OCI-LY7 (cell line): Measurements from ENCODE around the gene TMTC2. TPM values are rescaled to one million over a fixed set of nuclear protein-coding genes. Genes with fewer than 3 reads are reported as not detected.

Experiments used
- BruUV-seq: library from RNA; stranded (reverse); fragments of 400-500 nt; replicated peaks from 2 replicates; lab custom pipeline; 2021; lab: Mats Ljungman, UMichigan
- CTCF ChIA-PET: fragments of 300-600 bp; sonication (Branson Sonifier 250); formaldehyde crosslinking; loops from one replicate; lab custom pipeline; 2022; ENCODE audit warnings: antibody characterized with exemption; ENCODE audit not compliant: unreplicated experiment; lab: Charles Lee
- POLR2A ChIA-PET: fragments of 300-600 bp; sonication (Branson Sonifier 250); formaldehyde crosslinking; loops from one replicate; lab custom pipeline; 2022; ENCODE audit warnings: antibody characterized with exemption; lab: Charles Lee
- DNase-seq: peaks from one replicate; pipeline ENCODE4 v3.0.0-alpha.2; 2015; ENCODE audit warnings: low spot score
- H2AFZ ChIP-seq: fragments of 200-600 bp; sonication (generic), shearing (Covaris generic); 2 replicates; pipeline ENCODE4 v1.6.1; 2014; ENCODE audit warnings: mild to moderate bottlenecking, antibody characterized with exemption, low read length, moderate library complexity
- H3K27ac ChIP-seq: fragments of 200-600 bp; sonication (generic); 2 replicates; pipeline ENCODE4 v1.5.1; 2014; ENCODE audit warnings: mixed run types, low read depth, mild to moderate bottlenecking, moderate library complexity, low read length, inconsistent platforms; ENCODE audit not compliant: poor library complexity, severe bottlenecking
- H3K36me3 ChIP-seq: fragments of 200-600 bp; sonication (generic); 2 replicates; pipeline ENCODE4 v1.6.1; 2014; ENCODE audit warnings: mild to moderate bottlenecking, antibody characterized with exemption, low read length, moderate library complexity, mixed read lengths; ENCODE audit not compliant: insufficient read depth
- H3K4me1 ChIP-seq: fragments of 200-600 bp; sonication (generic); 2 replicates; pipeline ENCODE4 v1.5.1; 2014; ENCODE audit warnings: mild to moderate bottlenecking, low read length; ENCODE audit not compliant: insufficient read depth, poor library complexity, severe bottlenecking
- H3K4me2 ChIP-seq: fragments of 200-600 bp; sonication (generic); 2 replicates; pipeline ENCODE4 v1.6.1; 2014; ENCODE audit warnings: mild to moderate bottlenecking, low read length
- H3K4me3 ChIP-seq: fragments of 200-600 bp; sonication (generic); 2 replicates; pipeline ENCODE4 v1.5.1; 2014; ENCODE audit warnings: mild to moderate bottlenecking, low read depth, low read length; ENCODE audit not compliant: poor library complexity, severe bottlenecking
- H3K79me2 ChIP-seq: fragments of 200-600 bp; sonication (generic); 2 replicates; pipeline ENCODE4 v1.6.1; 2016; ENCODE audit warnings: low read depth, mild to moderate bottlenecking, low read length, moderate library complexity, mixed read lengths; ENCODE audit not compliant: insufficient read depth
- H3K9me2 ChIP-seq: fragments of 200-600 bp; sonication (generic); 2 replicates; pipeline ENCODE4 v1.6.1; 2016; ENCODE audit warnings: mild to moderate bottlenecking, low read length, mixed read lengths; ENCODE audit not compliant: insufficient read depth
- H3K9me3 ChIP-seq: fragments of 200-600 bp; sonication (generic); 2 replicates; pipeline ENCODE4 v1.6.1; 2014; ENCODE audit warnings: mild to moderate bottlenecking, mixed run types, low read length, mixed read lengths
- H4K20me1 ChIP-seq: fragments of 200-600 bp; sonication (generic); 2 replicates; pipeline ENCODE4 v1.6.1; 2014; ENCODE audit warnings: mild to moderate bottlenecking, antibody characterized with exemption, low read length, moderate library complexity, mixed read lengths; ENCODE audit not compliant: insufficient read depth
- EZH2phosphoT487 ChIP-seq: fragments of 200-600 bp; sonication (generic); IDR thresholded peaks from 2 replicates; pipeline ENCODE4 v1.6.1; 2018; ENCODE audit warnings: low read depth, borderline replicate concordance, mild to moderate bottlenecking, mixed run types, antibody characterized with exemption, low read length, moderate library complexity, mixed read lengths
- intact Hi-C: fragments of 100-400 bp; cut with micrococcal nuclease; formaldehyde crosslinking; loops from one replicate; pipeline ENCODE4 v1.10.0; 2022; ENCODE audit not compliant: unreplicated experiment
- total RNA-seq, 2 experiments: library from RNA; depleted of rRNA in 1 of 2; stranded (reverse); fragments of >200 nt in 1 of 2; shearing (Covaris generic) in 1 of 2; gene quantifications; 2 replicates each; pipeline ENCODE4 v1.2.3, GENCODE V29; 2014 to 2022
- TF ChIP-seq, protein P1 (sequence below): fragments of 200-600 bp; sonication (generic); conservative IDR thresholded peaks from 2 replicates; pipeline ENCODE4 v1.5.1; 2014; ENCODE audit warnings: mild to moderate bottlenecking, antibody characterized with exemption, low read length, moderate library complexity, mixed read lengths

Gene TMTC2
- total RNA-seq, 2 experiments from 2014 or later = 5.6 to 8.1 TPM

DNA sequence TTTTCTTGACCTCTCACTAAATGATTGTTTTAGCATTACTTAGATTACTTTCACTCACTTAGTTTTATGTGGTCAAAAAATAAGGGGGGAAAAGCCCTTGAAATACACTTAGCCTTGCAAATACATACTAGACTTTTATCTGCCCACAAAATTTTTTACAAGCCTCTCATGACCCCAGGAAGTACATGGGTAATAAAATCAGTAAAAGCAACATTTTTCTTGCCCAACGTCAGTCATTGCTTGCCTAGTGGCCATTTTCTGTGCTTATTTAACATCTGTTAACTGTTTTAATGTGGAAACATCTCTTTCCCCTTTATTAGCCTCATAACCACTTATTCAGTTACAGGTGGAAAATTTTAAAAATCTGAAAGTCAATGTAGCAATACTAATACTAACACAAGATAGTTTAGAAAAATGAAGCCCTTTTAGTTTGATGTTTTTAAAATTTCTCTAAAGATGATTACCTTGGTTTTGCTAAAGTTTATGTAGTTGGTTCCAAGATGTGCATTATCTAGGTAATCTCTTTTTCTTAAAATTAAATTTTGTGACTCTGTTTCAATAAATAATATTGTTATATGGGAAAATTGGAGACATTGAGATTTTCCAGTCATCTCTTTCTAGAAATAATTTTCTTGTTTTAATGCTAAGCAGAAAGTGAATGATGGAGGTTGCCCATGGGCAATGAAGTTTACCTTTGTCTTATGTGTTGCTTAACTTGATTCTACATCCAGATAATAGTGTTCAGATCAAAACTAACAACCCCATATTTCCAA, 175.5 kb downstream of the TMTC2 start:
- Histone ChIP-seq H4K20me1 (no peaks in the 10 kb centered on the region), H3K9me3 (no peaks in the 10 kb centered on the region), H3K36me3 (no peaks in the 10 kb centered on the region), H3K27ac (no peak overlapping the region), H3K4me3 (no peak overlapping the region), H2AFZ (no peak overlapping the region), H3K9me2 (no peaks in the 10 kb centered on the region), H3K4me2 (no peak overlapping the region), H3K79me2 (no peaks in the 10 kb centered on the region), H3K4me1 (no peaks in the 10 kb centered on the region)
- BruUV-seq = no TSS peak
- no peak for DNase-seq
- intact Hi-C loops = no loop called here
- POLR2A ChIA-PET = interaction anchor here (0.7 kb wide), 1 partner anchor 35 kb away, joined by 3 read pairs; no protein-coding TSS in a partner anchor
- no peak for TF ChIP-seq EZH2phosphoT487
- TF ChIP-seq, protein P1, sequence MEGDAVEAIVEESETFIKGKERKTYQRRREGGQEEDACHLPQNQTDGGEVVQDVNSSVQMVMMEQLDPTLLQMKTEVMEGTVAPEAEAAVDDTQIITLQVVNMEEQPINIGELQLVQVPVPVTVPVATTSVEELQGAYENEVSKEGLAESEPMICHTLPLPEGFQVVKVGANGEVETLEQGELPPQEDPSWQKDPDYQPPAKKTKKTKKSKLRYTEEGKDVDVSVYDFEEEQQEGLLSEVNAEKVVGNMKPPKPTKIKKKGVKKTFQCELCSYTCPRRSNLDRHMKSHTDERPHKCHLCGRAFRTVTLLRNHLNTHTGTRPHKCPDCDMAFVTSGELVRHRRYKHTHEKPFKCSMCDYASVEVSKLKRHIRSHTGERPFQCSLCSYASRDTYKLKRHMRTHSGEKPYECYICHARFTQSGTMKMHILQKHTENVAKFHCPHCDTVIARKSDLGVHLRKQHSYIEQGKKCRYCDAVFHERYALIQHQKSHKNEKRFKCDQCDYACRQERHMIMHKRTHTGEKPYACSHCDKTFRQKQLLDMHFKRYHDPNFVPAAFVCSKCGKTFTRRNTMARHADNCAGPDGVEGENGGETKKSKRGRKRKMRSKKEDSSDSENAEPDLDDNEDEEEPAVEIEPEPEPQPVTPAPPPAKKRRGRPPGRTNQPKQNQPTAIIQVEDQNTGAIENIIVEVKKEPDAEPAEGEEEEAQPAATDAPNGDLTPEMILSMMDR = no peak
- CTCF ChIA-PET = no interaction called here

DNA sequence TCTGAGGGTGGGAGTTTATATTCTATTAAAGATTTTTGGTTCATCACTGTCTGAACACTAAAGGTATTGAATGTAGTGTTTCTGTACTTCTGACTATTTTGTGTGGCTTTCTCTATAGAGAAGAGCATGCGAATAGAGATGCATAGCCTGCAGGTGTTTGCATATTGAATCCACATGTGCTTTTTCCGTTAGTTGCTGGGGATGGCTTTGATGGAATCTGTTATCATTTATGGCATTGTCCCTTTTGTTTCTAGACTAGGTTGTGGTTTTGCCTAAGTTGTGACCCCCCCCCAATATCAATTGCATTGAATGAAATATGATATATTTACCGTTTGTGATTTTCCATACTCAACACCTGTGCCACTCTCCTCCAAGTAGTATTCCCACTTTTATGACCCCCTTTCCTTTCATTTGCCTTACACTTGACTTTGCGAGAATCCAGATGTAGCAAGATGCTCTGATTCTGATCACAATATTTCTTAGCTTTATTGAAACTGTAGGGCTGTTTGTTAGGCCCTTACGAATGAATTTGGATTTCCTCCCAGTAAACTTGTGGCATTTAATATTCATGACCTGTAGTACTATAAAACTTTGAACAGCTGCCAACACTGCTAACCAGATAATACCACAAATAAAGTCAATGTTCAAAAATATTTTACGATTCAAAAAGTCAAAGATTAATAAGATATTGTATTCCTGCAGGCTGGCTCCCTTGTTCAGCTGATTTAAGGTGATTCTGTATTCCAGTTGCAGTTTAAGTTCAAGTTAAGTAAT, 176.4 kb downstream of the TMTC2 start:
- Histone ChIP-seq H3K4me2 (no peak overlapping the region), H3K4me1 (no peaks in the 10 kb centered on the region), H3K36me3 (no peaks in the 10 kb centered on the region), H2AFZ (no peak overlapping the region), H3K9me2 (no peaks in the 10 kb centered on the region), H3K27ac (no peak overlapping the region), H3K79me2 (no peaks in the 10 kb centered on the region), H4K20me1 (no peaks in the 10 kb centered on the region), H3K4me3 (no peak overlapping the region), H3K9me3 (no peaks in the 10 kb centered on the region)
- BruUV-seq = no TSS peak
- POLR2A ChIA-PET = no interaction called here
- no peak for DNase-seq
- TF ChIP-seq, protein P1 = no peak
- TF ChIP-seq EZH2phosphoT487 = no peak
- CTCF ChIA-PET = no interaction called here
- intact Hi-C loops = no loop called here
